ENCODE measurements around the gene CTXND2. TPM values are rescaled to one million over a fixed set of nuclear protein-coding genes. Genes with fewer than 3 reads are reported as not detected.
"Not testable (repeated sequence)": the region's sequence is repeated elsewhere in the genome, so short reads cannot be mapped to it uniquely, and the experiment has no call there.

The CTXND2 gene
- total RNA-seq, 1 donor from 2014 or later: not detected

- peaks cover 18% of the 10 kb centered on the region for H3K9me3 Mint-ChIP-seq
- peaks cover 66% of the 10 kb centered on the region for H3K36me3 Mint-ChIP-seq (ENCODE audit: low read depth)
- DNase-seq (ENCODE audit: low spot score); H3K4me3 Mint-ChIP-seq (ENCODE audit: low read depth); H3K27ac Mint-ChIP-seq; H3K27me3 Mint-ChIP-seq (ENCODE audit: low read depth); H3K4me1 Mint-ChIP-seq (ENCODE audit: low read depth): not testable (repeated sequence)
- intact Hi-C loops (cut with micrococcal nuclease): loop anchor here (5.0 to 10.0 kb wide), 2 partner anchors 226 to 301 kb away; partner anchors contain the start of genes ENSA and TNFAIP8L2
Measured at GRCh38 chr1:150928775-150929174, 41.8 kb downstream of the CTXND2 start.

GRCh38 chr1:150931773-150932172 is 44.8 kb downstream of the CTXND2 start:
- intact Hi-C loops (cut with micrococcal nuclease): no loop called here
- Mint-ChIP-seq H3K27me3 (ENCODE audit: low read depth) (no peaks in the 10 kb centered on the region), H3K9me3 (peaks cover 18% of the 10 kb centered on the region), H3K4me1 (ENCODE audit: low read depth) (peaks cover 17% of the 10 kb centered on the region), H3K36me3 (ENCODE audit: low read depth) (peaks cover 84% of the 10 kb centered on the region), H3K27ac (no peak overlapping the region), H3K4me3 (ENCODE audit: low read depth) (no peak overlapping the region)
- no peak for DNase-seq (ENCODE audit: low spot score)

DNA sequence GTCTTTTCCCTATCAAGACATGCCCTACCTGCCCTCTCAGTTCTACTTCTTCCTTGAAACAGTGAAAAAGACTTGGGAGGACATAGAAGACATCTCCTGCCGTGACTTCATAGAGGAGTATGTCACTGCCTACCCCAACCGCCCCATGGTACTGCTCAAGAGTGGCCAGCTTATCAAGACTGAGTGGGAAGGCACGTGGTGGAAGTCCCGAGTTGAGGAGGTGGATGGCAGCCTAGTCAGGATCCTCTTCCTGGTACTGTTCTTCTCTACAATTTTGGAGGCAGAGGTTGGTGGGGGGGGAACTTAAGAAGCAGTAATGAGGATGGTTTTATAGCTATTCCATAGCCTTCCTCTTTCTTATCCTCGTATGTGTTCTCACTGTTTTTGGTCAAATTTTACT is 57.9 kb downstream of the CTXND2 start:
- no peaks in the 10 kb centered on the region for H3K9me3 Mint-ChIP-seq
- no peak overlapping the region for H3K27ac Mint-ChIP-seq
- peaks cover 68% of the 10 kb centered on the region for H3K36me3 Mint-ChIP-seq (ENCODE audit: low read depth)
- H3K4me1 Mint-ChIP-seq (ENCODE audit: low read depth): peaks cover 3% of the 10 kb centered on the region
- no peaks in the 10 kb centered on the region for H3K27me3 Mint-ChIP-seq (ENCODE audit: low read depth)
- no peak overlapping the region for H3K4me3 Mint-ChIP-seq (ENCODE audit: low read depth)
- DNase-seq (ENCODE audit: low spot score): no peak
- intact Hi-C loops (cut with micrococcal nuclease): no loop called here

GRCh38 chr1:150954708-150955107 is 67.8 kb downstream of the CTXND2 start:
- intact Hi-C loops (cut with micrococcal nuclease): no loop called here
- DNase-seq (ENCODE audit: low spot score): no peak
- H3K27me3 Mint-ChIP-seq (ENCODE audit: low read depth): no peaks in the 10 kb centered on the region
- no peak overlapping the region for H3K27ac Mint-ChIP-seq
- H3K36me3 Mint-ChIP-seq (ENCODE audit: low read depth): peaks cover 70% of the 10 kb centered on the region
- peaks cover 4% of the 10 kb centered on the region for H3K4me1 Mint-ChIP-seq (ENCODE audit: low read depth)
- H3K4me3 Mint-ChIP-seq (ENCODE audit: low read depth): no peak overlapping the region
- no peaks in the 10 kb centered on the region for H3K9me3 Mint-ChIP-seq

GRCh38 chr1:150955280-150955679 is 68.3 kb downstream of the CTXND2 start:
- no peak overlapping the region for H3K4me3 Mint-ChIP-seq (ENCODE audit: low read depth)
- no peak for DNase-seq (ENCODE audit: low spot score)
- no peaks in the 10 kb centered on the region for H3K27me3 Mint-ChIP-seq (ENCODE audit: low read depth)
- H3K27ac Mint-ChIP-seq: no peak overlapping the region
- peaks cover 72% of the 10 kb centered on the region for H3K36me3 Mint-ChIP-seq (ENCODE audit: low read depth)
- H3K9me3 Mint-ChIP-seq: no peaks in the 10 kb centered on the region
- H3K4me1 Mint-ChIP-seq (ENCODE audit: low read depth): peaks cover 4% of the 10 kb centered on the region
- intact Hi-C loops (cut with micrococcal nuclease): no loop called here

DNA sequence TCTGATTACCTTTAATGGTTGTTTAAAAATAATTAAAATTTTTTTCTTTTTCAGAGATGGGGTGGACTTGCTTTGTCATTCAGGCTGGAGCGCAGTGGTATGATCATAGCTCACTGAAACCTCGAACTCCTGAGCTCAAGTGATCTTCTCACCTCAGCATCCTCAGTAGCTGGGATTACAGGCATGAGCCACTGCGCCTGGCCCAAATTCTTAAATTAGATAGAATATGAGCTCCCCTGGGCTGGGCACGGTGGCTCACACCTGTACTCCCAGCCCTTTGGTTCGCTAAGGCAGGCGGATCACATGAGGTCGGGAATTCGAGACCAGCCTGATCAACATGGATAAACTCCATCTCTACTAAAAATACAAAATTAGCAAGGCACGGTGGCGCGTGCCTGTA is 70.7 kb downstream of the CTXND2 start:
- H3K27me3 Mint-ChIP-seq (ENCODE audit: low read depth): no peaks in the 10 kb centered on the region
- H3K4me3 Mint-ChIP-seq (ENCODE audit: low read depth): no peak overlapping the region
- H3K27ac Mint-ChIP-seq: no peak overlapping the region
- peaks cover 4% of the 10 kb centered on the region for H3K4me1 Mint-ChIP-seq (ENCODE audit: low read depth)
- DNase-seq (ENCODE audit: low spot score): no peak
- peaks cover 72% of the 10 kb centered on the region for H3K36me3 Mint-ChIP-seq (ENCODE audit: low read depth)
- H3K9me3 Mint-ChIP-seq: no peaks in the 10 kb centered on the region
- intact Hi-C loops (cut with micrococcal nuclease): no loop called here

GRCh38 chr1:150960646-150961045 is 73.7 kb downstream of the CTXND2 start:
- Mint-ChIP-seq H3K4me3 (ENCODE audit: low read depth) (no peak overlapping the region), H3K27ac (no peak overlapping the region), H3K9me3 (no peaks in the 10 kb centered on the region), H3K27me3 (ENCODE audit: low read depth) (no peaks in the 10 kb centered on the region), H3K36me3 (ENCODE audit: low read depth) (peaks cover 79% of the 10 kb centered on the region), H3K4me1 (ENCODE audit: low read depth) (peaks cover 6% of the 10 kb centered on the region)
- DNase-seq (ENCODE audit: low spot score): no peak
- intact Hi-C loops (cut with micrococcal nuclease): no loop called here

DNA sequence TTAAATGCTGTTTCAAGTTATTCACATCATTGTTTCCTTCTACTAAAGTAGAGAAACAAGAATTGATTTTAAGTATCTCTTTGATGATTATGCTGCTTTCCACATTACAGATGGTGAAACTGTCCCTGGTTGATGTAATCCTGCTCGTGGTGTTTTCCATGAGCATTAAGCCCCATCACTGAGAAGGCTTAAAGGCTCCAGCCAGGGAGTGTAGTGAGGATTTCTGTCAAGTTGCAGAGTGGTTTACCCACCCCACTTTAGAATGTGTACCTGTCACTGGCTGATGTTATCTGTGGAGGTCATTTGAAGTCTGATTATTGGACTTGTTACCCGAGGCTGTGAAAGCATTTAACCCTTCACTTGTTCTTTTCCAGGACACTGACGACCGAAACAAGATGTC is 74.8 kb downstream of the CTXND2 start:
- peaks cover 85% of the 10 kb centered on the region for H3K36me3 Mint-ChIP-seq (ENCODE audit: low read depth)

More for the DNA sequence above, 74.8 kb downstream of the CTXND2 start:
- Mint-ChIP-seq H3K4me1 (ENCODE audit: low read depth) (peaks cover 6% of the 10 kb centered on the region), H3K27ac (no peak overlapping the region), H3K27me3 (ENCODE audit: low read depth) (no peaks in the 10 kb centered on the region), H3K9me3 (no peaks in the 10 kb centered on the region), H3K4me3 (ENCODE audit: low read depth) (no peak overlapping the region)
- intact Hi-C loops (cut with micrococcal nuclease): no loop called here
- DNase-seq (ENCODE audit: low spot score): no peak

Other genes with a start within 250 kb of the CTXND2 start
- gene GOLPH3L, start 190.0 kb upstream of the CTXND2 start, total RNA-seq: 21.3 and 22.4 TPM in 2 replicates
- gene HORMAD1, start 166.2 kb upstream of the CTXND2 start, total RNA-seq: 0.27 TPM in 1 of 2 replicates, not detected in the other
- gene CTSS, start 121.4 kb upstream of the CTXND2 start, total RNA-seq: 42.0 and 42.1 TPM in 2 replicates
- 2.8 and 3.6 TPM in 2 replicates for gene CTSK, start 78.9 kb upstream of the CTXND2 start, total RNA-seq
- 38.5 and 40.4 TPM in 2 replicates for gene ARNT, start 10.5 kb upstream of the CTXND2 start, total RNA-seq
- 60.9 and 61.1 TPM in 2 replicates for gene SETDB1, start 39.2 kb downstream of the CTXND2 start, total RNA-seq
- 176 and 196 TPM in 2 replicates for gene CERS2, start 87.7 kb downstream of the CTXND2 start, total RNA-seq
- 0.32 TPM in 1 of 2 replicates, not detected in the other for gene ANXA9, start 95.2 kb downstream of the CTXND2 start, total RNA-seq
- gene MINDY1, start 119.8 kb downstream of the CTXND2 start, total RNA-seq: 16.2 and 16.8 TPM in 2 replicates
- 15.1 and 15.5 TPM in 2 replicates for gene PRUNE1, start 121.3 kb downstream of the CTXND2 start, total RNA-seq
- gene BNIPL, start 149.4 kb downstream of the CTXND2 start, total RNA-seq: 1.5 TPM in 2 replicates
- gene C1orf56, start 160.6 kb downstream of the CTXND2 start, total RNA-seq: 2.0 and 2.2 TPM in 2 replicates
- 176 TPM in 2 replicates for gene CDC42SE1, start 172.5 kb downstream of the CTXND2 start, total RNA-seq
- gene MLLT11, start 173.3 kb downstream of the CTXND2 start, total RNA-seq: 3.7 and 3.8 TPM in 2 replicates
- 14.4 and 15.9 TPM in 2 replicates for gene GABPB2, start 183.6 kb downstream of the CTXND2 start, total RNA-seq

Data from activated T-helper 2 cell treated with anti-CD3 and anti-CD28 coated beads, Interferon-gamma antibody, Interleukin-2, Interleukin-4, amounts not matched to agents 10 μg/mL and 5 μg/mL and 100 μg/mL, durations not matched to agents 14 hours and 24 hours and 36 hours (primary cell).